ENCODE measurements around the gene RAB7B. TPM values are rescaled to one million over a fixed set of nuclear protein-coding genes. Genes with fewer than 3 reads are reported as not detected.

RAB7B gene
- polyA plus RNA-seq, 2 of the 4 experiments (the other 2 are of a cell fraction) = 0.08 to 0.30 TPM

DNA sequence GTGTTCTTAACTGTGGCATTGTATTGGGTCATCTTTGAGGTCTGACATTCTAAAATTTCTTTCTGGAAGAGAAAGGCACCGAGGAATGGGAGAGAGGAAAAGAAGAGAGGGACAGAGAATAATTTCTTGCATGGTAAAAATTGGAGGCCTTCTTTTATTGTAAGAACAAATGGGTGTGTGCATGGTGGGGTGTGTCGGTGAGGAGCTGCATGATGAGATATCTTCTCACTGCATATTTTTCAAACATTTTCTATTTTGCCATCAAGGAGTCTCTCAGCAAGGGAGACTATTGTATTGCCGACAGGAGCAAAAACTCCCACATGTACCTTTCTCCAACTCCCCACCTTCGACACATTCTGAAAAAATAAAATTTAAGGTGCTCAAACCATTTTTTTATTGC is 27.0 kb upstream of the RAB7B start:
- ATAC-seq = no peak
- no peak for FAIRE-seq
- no peak overlapping the region for H3K27ac ChIP-seq
- H3K4me3 ChIP-seq = no peak overlapping the region
- ChIA-PET POLR2A (no interaction called here), CTCF (interaction anchor here (0.7 to 6.7 kb wide), 37 partner anchors 8 to 370 kb away, joined by 3 to 67 read pairs (median 5); partner anchors contain the start of gene RAB7B)
- no peak for TF ChIP-seq MYC (IDR thresholded peaks at IDR 0.05; ENCODE audit: borderline replicate concordance, low read length)
- WGBS (ENCODE audit: missing lambda C conversion rate) = 40% methylated on average over 4 of the region's 4 CpGs
- H3K9me3 ChIP-seq = peaks cover 3% of the 10 kb centered on the region; the same call in 1 of the 3 replicates
- peaks cover 3% of the 10 kb centered on the region; the same call in 1 of the 3 replicates for H3K4me1 ChIP-seq
- no peak overlapping the region for H3K4me2 ChIP-seq
- DNase-seq (ENCODE audit: low read depth in 1 of 2, low spot score in 1 of 2) = no peak

DNA sequence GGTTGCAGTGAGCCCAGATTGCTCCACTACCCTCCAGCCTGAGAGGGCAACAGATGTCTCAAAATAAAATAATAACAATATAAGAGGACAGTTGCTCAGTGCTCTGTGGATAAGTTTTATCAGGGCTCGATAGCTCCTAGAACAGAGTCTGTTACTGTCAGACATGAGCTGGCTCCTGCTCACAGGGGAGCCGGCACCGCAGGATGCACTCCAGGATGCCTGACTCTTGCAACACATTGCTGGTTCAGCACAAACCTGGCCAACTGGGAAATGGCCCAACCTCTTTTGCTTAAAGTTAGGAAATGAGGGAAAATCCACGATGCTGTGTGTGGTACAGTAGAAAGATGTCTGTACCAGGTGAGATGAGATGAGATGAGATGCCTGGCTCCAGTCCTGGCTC is 26.3 kb upstream of the RAB7B start:
- POLR2A ChIA-PET = no interaction called here
- FAIRE-seq (no peak), ATAC-seq (no peak), DNase-seq (ENCODE audit: low read depth in 1 of 2, low spot score in 1 of 2) (no peak)
- H3K9me3 ChIP-seq = peaks cover 3% of the 10 kb centered on the region; the same call in 1 of the 3 replicates
- H3K27ac ChIP-seq = no peak overlapping the region
- no peak overlapping the region for H3K4me3 ChIP-seq
- 14% methylated on average over 4 of the region's 4 CpGs for WGBS (ENCODE audit: missing lambda C conversion rate)
- no peak overlapping the region for H3K4me2 ChIP-seq
- CTCF ChIA-PET = interaction anchor here (0.9 to 6.7 kb wide), 17 partner anchors 8 to 370 kb away, joined by 3 to 67 read pairs (median 6); partner anchors contain the start of gene RAB7B
- TF ChIP-seq MAFK (IDR thresholded peaks at IDR 0.05; ENCODE audit: partially characterized antibody) = peak; percentile 43
- TF ChIP-seq CEBPB (IDR thresholded peaks at IDR 0.05) = no peak
- no peak for TF ChIP-seq BHLHE40 (IDR thresholded peaks at IDR 0.05; ENCODE audit: low read depth, low read length)
- H3K4me1 ChIP-seq = peaks cover 3% of the 10 kb centered on the region; the same call in 1 of the 3 replicates

DNA sequence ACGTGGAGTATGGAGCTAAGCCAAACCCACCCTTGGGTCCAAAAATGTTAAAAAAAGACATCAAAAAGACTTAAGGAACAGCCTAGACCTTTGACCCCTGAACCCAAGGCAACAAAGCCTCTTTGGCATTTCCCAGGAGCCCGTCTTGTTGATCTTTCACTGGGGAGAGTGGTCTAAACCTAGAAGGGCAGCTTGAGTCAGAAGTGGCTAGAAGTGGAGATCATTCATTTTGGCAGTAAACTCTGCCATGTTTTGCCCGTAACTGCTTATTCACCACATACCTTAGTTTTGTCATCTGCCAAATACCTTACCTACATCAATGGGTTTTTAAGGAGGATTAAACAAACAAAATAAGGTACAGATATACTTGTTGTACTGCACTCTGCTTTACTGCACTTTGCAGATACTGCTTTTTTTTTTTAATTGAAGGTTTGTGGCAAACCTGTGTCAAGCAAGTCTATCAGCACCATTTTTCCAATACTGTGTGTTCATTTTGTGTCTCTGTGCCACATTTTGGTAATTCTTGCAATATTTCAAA is 22.2 kb upstream of the RAB7B start:
- TF ChIP-seq, protein P1, sequence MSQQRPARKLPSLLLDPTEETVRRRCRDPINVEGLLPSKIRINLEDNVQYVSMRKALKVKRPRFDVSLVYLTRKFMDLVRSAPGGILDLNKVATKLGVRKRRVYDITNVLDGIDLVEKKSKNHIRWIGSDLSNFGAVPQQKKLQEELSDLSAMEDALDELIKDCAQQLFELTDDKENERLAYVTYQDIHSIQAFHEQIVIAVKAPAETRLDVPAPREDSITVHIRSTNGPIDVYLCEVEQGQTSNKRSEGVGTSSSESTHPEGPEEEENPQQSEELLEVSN (IDR thresholded peaks at IDR 0.05; ENCODE audit: borderline replicate concordance, low read depth) = no peak
- TF ChIP-seq, protein P2, sequence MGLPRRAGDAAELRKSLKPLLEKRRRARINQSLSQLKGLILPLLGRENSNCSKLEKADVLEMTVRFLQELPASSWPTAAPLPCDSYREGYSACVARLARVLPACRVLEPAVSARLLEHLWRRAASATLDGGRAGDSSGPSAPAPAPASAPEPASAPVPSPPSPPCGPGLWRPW (IDR thresholded peaks at IDR 0.05) = no peak
- TF ChIP-seq NPAS2 (CRISPR knock-in tag; IDR thresholded peaks at IDR 0.05; ENCODE audit: borderline replicate concordance) (no peak), RAD21 (conservative IDR thresholded peaks at IDR 0.05 in 1 of 2, IDR thresholded peaks at IDR 0.05 in 1 of 2) (no peak), FOSL2 (IDR thresholded peaks at IDR 0.05) (no peak), FOSL2 (CRISPR knock-in tag; IDR thresholded peaks at IDR 0.05) (no peak), FOSB (CRISPR knock-in tag; IDR thresholded peaks at IDR 0.05) (no peak), RNF2 (IDR thresholded peaks at IDR 0.05; ENCODE audit: borderline replicate concordance, low read depth) (no peak), POLR2AphosphoS2 (conservative IDR thresholded peaks at IDR 0.05; ENCODE audit: low read length) (no peak), FOXS1 (CRISPR knock-in tag; IDR thresholded peaks at IDR 0.05) (no peak)
- Histone ChIP-seq H3K4me2 (no peak overlapping the region), H3K27ac (no peak overlapping the region), H3K4me3 (no peak overlapping the region), H3K4me1 (no peaks in the 10 kb centered on the region), H3K9me3 (peaks cover 3% of the 10 kb centered on the region; the same call in 1 of the 3 replicates)
- WGBS (ENCODE audit: missing lambda C conversion rate) = 43% methylated on average over 3 of the region's 3 CpGs
- FAIRE-seq = no peak
- ChIA-PET CTCF (no interaction called here), POLR2A (no interaction called here)
- no peak for DNase-seq (ENCODE audit: low read depth in 1 of 2, low spot score in 1 of 2)
- no peak for ATAC-seq

DNA sequence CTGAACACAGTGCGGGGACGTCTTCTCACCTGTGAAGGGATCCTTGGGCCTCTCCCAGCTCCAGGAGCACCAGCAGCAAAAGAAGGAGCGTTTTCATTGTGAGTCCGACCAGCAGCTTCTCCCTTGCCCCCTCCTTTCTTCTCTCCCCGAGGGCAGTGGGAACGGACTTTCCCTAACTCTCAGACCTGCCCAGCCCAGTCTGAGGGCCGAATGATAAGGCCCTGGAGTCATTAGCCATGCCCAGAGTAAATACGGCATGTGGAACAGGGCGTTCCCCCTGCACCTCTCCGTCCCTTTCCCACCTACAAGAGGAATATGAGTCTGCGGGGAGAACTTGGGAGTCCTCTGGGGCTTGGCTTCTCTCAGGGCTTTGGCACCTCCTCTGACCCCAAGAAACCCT is 20.5 kb upstream of the RAB7B start, which contains the start of gene CTSE:
CTSE (minus strand) TSS at position 201 of the 400 bp plus-strand sequence; CDS start at position 97, 104 bp downstream.
- 62% methylated on average over 11 of the region's 11 CpGs for WGBS (ENCODE audit: missing lambda C conversion rate)
- CTCF ChIA-PET = interaction anchor here (1.2 to 3.7 kb wide), 5 partner anchors 8 to 74 kb away, joined by 3 to 26 read pairs (median 5); no protein-coding TSS in a partner anchor
- no peak within 1 kb of the TSS for H3K27ac ChIP-seq
- H3K9me3 ChIP-seq = peaks cover 3% of the 10 kb centered on the region; the same call in 1 of the 3 replicates
- no peak within 1 kb of the TSS for H3K4me2 ChIP-seq
- no peak for FAIRE-seq
- ATAC-seq = no peak
- no peak within 1 kb of the TSS for H3K4me3 ChIP-seq
- POLR2A ChIA-PET = no interaction called here
- TF ChIP-seq FOSL2 (IDR thresholded peaks at IDR 0.05) (no peak), FOSL2 (CRISPR knock-in tag; IDR thresholded peaks at IDR 0.05) (no peak), ZSCAN20 (CRISPR knock-in tag; IDR thresholded peaks at IDR 0.05) (no peak), RNF2 (IDR thresholded peaks at IDR 0.05; ENCODE audit: borderline replicate concordance, low read depth) (no peak)
- TF ChIP-seq, protein P3, sequence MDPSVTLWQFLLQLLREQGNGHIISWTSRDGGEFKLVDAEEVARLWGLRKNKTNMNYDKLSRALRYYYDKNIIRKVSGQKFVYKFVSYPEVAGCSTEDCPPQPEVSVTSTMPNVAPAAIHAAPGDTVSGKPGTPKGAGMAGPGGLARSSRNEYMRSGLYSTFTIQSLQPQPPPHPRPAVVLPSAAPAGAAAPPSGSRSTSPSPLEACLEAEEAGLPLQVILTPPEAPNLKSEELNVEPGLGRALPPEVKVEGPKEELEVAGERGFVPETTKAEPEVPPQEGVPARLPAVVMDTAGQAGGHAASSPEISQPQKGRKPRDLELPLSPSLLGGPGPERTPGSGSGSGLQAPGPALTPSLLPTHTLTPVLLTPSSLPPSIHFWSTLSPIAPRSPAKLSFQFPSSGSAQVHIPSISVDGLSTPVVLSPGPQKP (IDR thresholded peaks at IDR 0.05; ENCODE audit: low read depth, low read length) = no peak
- H3K4me1 ChIP-seq = no peaks in the 10 kb centered on the region
- no peak for DNase-seq (ENCODE audit: low read depth in 1 of 2, low spot score in 1 of 2)
